Hematopoietic multipotent progenitor cell treated with erythropoietin and hydrocortisone succinate and interleukin-3 and kit ligand, for 17 days (in vitro differentiated cells): ENCODE results near the gene S100Z.
"Not testable (repeated sequence)": the region's sequence is repeated elsewhere in the genome, so short reads cannot be mapped to it uniquely, and the experiment has no call there.

ENCODE experiments used
- DNase-seq: peaks from one replicate; pipeline ENCODE4 v3.0.0-alpha.2; 2015; ENCODE audit warnings: low spot score

Gene S100Z

DNA sequence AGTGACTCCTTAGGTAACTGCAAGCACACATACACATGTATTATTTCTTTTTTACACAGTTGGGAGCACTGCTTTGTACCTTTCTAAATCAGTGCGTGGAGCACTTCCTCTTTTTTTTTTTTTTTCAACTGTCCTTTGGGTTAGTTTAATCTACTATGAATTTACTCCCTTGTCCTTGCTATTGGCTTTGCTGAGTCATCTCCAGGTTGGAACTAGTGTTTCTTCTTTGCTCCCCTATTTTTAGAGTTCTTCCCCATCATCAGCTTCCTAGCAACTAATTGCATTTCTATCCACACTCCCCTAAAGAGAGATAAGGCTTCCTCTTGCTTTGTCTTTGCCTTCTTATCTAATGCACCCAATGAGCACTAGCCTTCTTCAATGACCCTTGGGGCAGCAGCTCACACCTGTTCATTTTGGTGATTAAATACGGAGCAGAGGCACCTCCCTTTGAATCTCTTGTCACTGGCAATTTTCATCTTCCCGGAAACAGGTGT is 24.3 kb downstream of the S100Z start:
- DNase-seq = no peak

- DNase-seq = no peak
Measured at GRCh38 chr5:76888733-76889300, 39.0 kb downstream of the S100Z start.

GRCh38 chr5:76893294-76893693 is 43.5 kb downstream of the S100Z start:
- no peak for DNase-seq

- no peak for DNase-seq
Measured at GRCh38 chr5:76896196-76896595, 46.4 kb downstream of the S100Z start.

- no peak for DNase-seq
Measured at GRCh38 chr5:76901522-76901921, 51.7 kb downstream of the S100Z start.

- DNase-seq = no peak
Measured at GRCh38 chr5:76908166-76908565, 58.4 kb downstream of the S100Z start.

DNA sequence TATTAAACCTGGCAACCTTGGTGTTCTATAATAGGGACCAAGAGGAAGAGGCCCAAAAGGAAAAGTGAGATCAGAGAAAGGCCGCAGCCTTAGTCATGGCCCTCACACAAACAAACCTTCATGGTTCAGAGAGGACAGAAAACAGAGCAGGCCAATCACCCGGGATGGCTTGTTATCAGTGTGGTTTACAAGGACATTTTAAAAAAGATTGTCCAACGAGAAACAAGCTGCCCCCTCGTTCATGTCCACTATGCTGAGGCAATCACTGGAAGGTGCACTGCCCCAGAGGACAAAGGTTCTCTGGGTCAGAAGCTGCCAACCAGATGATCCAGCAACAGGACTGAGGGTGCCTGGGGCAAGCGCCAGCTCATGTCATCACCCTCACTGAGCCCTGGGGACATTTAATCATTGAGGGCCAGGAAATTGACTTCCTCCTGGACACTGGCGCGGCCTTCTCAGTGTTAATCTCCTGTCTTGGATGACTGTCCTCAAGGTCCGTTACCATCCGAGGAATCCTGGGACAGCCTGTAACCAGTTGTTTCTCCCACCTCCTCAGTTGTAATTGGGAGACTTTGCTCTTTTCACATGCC is 60.6 kb downstream of the S100Z start:
- not testable (repeated sequence) for DNase-seq

GRCh38 chr5:76914671-76915070 is 64.9 kb downstream of the S100Z start:
- not testable (repeated sequence) for DNase-seq

DNA sequence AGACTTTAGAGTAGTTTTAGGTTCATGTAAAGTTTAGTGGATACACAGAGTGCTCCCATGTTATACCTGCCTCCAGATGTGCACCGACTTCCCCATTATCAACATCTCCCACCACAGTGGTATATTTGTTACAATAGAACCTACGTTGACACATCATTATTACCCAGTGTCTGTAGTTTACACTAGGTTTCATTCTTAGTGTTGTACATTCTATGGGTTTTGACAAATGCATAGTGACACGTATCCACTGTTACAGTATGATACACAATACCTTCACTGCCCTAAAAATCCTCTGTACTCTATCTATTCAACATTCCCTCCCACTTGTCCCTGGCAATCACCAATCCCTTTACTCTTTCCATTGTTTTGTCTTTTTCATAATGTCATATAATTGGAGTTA is 68.7 kb downstream of the S100Z start:
- DNase-seq = no peak

- DNase-seq = no peak
Measured at GRCh38 chr5:76920491-76920890, 70.7 kb downstream of the S100Z start.

DNA sequence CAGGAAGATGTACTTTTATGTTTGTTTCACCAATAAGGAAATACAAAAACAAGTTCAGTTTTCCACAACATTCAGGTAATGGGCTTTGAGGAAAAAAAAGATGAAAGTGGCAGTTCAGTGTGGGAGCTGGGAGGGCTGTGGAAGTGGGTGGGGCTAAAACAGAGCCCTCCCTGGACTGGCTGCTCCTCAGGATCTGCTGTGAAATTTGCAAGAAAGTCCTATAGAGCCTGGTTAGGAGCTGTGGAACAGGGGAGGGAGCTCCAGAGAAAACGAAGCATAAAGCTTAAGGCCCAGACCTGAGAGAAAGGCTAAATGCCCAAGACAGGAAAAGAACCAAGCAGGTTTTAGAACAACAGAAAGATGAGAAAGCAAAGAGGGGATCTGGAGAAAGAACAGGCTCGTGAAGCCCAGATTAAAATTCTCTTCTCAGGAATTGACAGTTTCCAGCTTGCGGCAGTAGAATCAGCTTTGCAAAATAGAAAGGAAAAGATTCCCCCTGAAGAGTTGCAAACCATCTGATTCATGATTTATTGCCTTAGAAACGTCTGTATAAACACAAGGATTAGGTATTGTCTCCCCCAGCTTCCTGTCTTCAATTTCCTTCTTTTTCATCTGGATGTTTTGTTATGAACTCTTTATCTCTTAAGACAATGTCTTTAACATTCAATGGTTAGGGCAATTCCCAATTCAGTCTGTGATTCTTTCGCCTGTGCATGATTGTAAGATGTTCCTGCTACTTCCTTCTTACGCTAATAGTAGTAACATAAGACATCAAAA is 76.7 kb downstream of the S100Z start:
- DNase-seq = no peak

- no peak for DNase-seq
Measured at GRCh38 chr5:76927961-76928360, 78.1 kb downstream of the S100Z start.

GRCh38 chr5:76930083-76930482 is 80.3 kb downstream of the S100Z start:
- no peak for DNase-seq

GRCh38 chr5:76938177-76938576 is 88.4 kb downstream of the S100Z start:
- no peak for DNase-seq

DNA sequence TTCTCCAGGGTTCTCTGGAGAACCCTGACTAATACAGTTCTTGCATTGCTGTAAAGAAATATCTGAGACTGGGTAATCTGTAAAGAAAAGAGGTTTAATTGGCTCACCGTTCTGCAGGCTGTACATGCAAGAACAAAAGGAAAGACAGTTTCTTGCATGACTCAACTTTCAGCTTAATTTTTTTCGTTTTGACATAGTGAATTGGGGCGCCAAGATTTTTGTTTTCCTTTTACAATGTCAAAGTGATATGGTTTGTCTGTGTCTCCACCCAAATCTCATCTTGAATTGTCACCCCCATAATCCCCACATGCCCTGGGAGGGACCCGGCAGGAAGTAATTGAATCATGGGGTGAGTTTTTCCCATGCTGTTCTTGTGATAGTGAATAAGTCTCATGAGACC is 91.2 kb downstream of the S100Z start:
- no peak for DNase-seq

- no peak for DNase-seq
Measured at GRCh38 chr5:76941442-76941841, 91.6 kb downstream of the S100Z start.

DNA sequence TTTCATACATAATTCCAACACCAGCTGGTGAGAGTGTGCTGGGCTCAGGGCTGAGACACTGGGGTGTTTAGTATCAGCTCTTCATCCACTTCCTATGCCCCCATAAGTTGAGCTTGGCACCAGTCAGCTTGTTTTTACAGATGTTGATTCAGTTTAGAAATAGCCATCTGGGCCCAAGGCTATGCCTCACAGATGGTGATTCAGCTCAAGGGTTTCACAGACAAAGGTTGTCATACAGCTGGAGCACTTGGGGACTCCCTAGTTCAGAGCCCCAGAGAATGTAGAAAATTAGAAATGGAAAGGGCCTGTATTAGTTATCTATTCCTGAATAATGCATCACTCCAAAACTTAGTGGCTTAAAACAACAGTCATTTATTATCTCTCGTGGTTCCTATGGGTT is 92.8 kb downstream of the S100Z start:
- no peak for DNase-seq

DNA sequence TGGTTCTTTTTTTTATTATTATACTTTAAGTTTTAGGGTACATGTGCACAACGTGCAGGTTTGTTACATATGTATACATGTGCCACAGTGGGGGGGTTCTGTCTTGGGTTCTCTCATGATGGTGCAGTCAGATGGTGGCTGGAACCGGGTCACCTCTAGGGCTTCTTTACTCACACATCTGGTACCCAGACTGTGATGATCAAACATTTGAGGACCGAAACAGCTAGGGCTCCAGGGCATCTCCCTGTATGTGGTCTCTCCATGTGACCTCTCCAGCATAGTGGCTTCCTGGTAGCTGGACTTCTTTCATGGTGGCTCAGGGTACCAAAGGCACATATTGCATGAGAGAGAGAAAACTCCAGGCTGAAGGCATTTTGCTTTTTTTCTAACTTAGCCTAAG is 93.2 kb downstream of the S100Z start:
- DNase-seq = no peak

DNA sequence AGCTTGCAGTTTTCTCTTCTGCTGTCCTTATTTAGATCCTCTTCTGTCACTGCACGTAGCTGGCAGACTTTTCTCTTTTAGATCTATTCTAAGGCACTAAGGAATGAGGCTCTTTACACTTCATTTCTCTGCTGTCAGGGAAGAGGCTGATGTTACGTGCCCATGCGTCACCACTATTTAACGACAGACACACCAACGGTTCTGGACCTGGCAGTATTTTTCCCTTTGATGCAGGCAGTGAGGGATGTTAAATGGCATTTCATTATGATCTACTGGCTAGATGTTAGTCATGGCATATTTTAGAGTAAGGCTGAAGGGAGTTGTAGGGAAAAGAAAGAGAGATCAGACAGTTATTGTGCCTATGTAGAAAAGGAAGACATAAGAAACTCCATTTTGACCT is 94.8 kb downstream of the S100Z start:
- DNase-seq = no peak

DNA sequence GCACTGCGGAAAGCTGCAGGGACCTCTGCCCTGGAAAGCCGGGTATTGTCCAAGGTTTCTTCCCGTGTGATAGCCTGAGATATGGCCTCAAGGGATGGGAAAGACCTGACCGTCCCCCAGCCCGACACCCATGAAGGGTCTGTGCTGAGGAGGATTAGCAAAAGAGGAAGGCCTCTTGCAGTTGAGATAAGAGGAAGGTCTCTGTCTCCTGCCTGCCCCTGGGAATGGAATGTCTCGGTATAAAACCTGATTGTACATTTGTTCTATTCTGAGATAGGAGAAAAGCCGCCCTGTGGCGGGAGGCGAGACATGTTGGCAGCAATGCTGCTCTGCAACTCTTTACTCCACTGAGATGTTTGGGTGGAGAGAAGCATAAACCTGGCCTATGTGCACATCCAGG is 95.4 kb downstream of the S100Z start:
- peak; percentile 28 for DNase-seq

DNA sequence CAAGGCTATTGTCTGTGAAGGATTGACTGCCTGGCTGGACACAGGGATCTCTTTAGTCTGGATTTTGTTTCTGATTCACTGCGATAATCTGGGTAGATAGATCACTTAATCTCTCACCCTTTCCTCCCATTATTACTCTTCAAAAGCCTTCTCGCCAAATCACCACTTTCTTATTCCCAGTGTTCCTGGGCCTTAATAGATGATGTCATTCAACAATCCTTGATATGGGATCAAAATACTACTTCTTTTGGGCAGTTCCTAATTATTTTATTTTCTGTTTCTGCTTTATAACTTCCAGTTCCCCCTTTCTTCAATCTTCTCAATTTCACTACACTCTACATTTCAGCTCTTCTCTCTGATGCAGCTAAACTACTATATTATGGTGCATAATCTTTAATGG is 96.3 kb downstream of the S100Z start:
- no peak for DNase-seq

GRCh38 chr5:76947082-76947503 is 97.3 kb downstream of the S100Z start:
- DNase-seq = peak; percentile 90

- DNase-seq = no peak
Measured at GRCh38 chr5:76952795-76953536, 103.2 kb downstream of the S100Z start, which contains the start of gene CRHBP. TSS of gene CRHBP (plus strand) at chr5:76953045. CDS start at chr5:76953135, 90 bp downstream.
